Fibroblast of the conjunctiva (primary cell): ENCODE results near the gene ASPN.
"Not testable (repeated sequence)": the region's sequence is repeated elsewhere in the genome, so short reads cannot be mapped to it uniquely, and the experiment has no call there.

Experiments used
- DNase-seq: peaks from one replicate; pipeline ENCODE4 v3.0.0-alpha.2; 2010; ENCODE audit warnings: low read depth

Gene ASPN

GRCh38 chr9:92411157-92411556 is 71.1 kb downstream of the ASPN start:
- DNase-seq: not testable (repeated sequence)

GRCh38 chr9:92408747-92409478 is 73.4 kb downstream of the ASPN start:
- no peak for DNase-seq

- DNase-seq: no peak
Observed at GRCh38 chr9:92407818-92408217, 74.5 kb downstream of the ASPN start.

- no peak for DNase-seq
Observed at GRCh38 chr9:92406477-92406876, 75.8 kb downstream of the ASPN start.
